ENCODE results near the gene CCDC201.

The CCDC201 gene

GRCh38 chr7:45918556-45918955 lies 45.7 kb upstream of the CCDC201 start:
- no peak overlapping the region for H3K4me3 ChIP-seq (ENCODE audit: low read depth, low read length)
- no peak for TF ChIP-seq CTCF (IDR thresholded peaks at IDR 0.05; ENCODE audit: low read depth, low read length)
- in situ Hi-C loops (cut with HindIII; ENCODE audit: low sequenced_read_pairs) = no loop called here
- DNase-seq (ENCODE audit: low read depth, low spot score) = no peak

GRCh38 chr7:45917658-45918057 lies 44.8 kb upstream of the CCDC201 start:
- peak; percentile 74 for DNase-seq (ENCODE audit: low read depth, low spot score)
- in situ Hi-C loops (cut with HindIII; ENCODE audit: low sequenced_read_pairs) = no loop called here
- peak; percentile 97 for TF ChIP-seq CTCF (IDR thresholded peaks at IDR 0.05; ENCODE audit: low read depth, low read length)
- peak overlapping the region; percentile 6 for H3K4me3 ChIP-seq (ENCODE audit: low read depth, low read length)

GRCh38 chr7:45917064-45917463 lies 44.2 kb upstream of the CCDC201 start:
- H3K4me3 ChIP-seq (ENCODE audit: low read depth, low read length) = no peak overlapping the region
- in situ Hi-C loops (cut with HindIII; ENCODE audit: low sequenced_read_pairs) = no loop called here
- TF ChIP-seq CTCF (IDR thresholded peaks at IDR 0.05; ENCODE audit: low read depth, low read length) = no peak
- no peak for DNase-seq (ENCODE audit: low read depth, low spot score)

- no peak overlapping the region for H3K4me3 ChIP-seq (ENCODE audit: low read depth, low read length)
- in situ Hi-C loops (cut with HindIII; ENCODE audit: low sequenced_read_pairs) = no loop called here
- DNase-seq (ENCODE audit: low read depth, low spot score) = no peak
- TF ChIP-seq CTCF (IDR thresholded peaks at IDR 0.05; ENCODE audit: low read depth, low read length) = no peak
These were observed 42.7 kb upstream of the CCDC201 start for GRCh38 chr7:45915606-45916005.

GRCh38 chr7:45914911-45915310 lies 42.0 kb upstream of the CCDC201 start:
- no peak for TF ChIP-seq CTCF (IDR thresholded peaks at IDR 0.05; ENCODE audit: low read depth, low read length)
- in situ Hi-C loops (cut with HindIII; ENCODE audit: low sequenced_read_pairs) = no loop called here
- no peak overlapping the region for H3K4me3 ChIP-seq (ENCODE audit: low read depth, low read length)
- DNase-seq (ENCODE audit: low read depth, low spot score) = no peak

GRCh38 chr7:45912972-45913371 lies 40.1 kb upstream of the CCDC201 start:
- no peak for DNase-seq (ENCODE audit: low read depth, low spot score)
- TF ChIP-seq CTCF (IDR thresholded peaks at IDR 0.05; ENCODE audit: low read depth, low read length) = no peak
- no peak overlapping the region for H3K4me3 ChIP-seq (ENCODE audit: low read depth, low read length)
- in situ Hi-C loops (cut with HindIII; ENCODE audit: low sequenced_read_pairs) = no loop called here

- in situ Hi-C loops (cut with HindIII; ENCODE audit: low sequenced_read_pairs) = no loop called here
- DNase-seq (ENCODE audit: low read depth, low spot score) = no peak
- H3K4me3 ChIP-seq (ENCODE audit: low read depth, low read length) = no peak overlapping the region
- no peak for TF ChIP-seq CTCF (IDR thresholded peaks at IDR 0.05; ENCODE audit: low read depth, low read length)
These were observed 38.4 kb upstream of the CCDC201 start for GRCh38 chr7:45911311-45911710.
